ENCODE measurements around the gene C21orf58.

C21orf58 gene

GRCh38 chr21:46340998-46341397 lies 17.3 kb upstream of the C21orf58 start:
- no peak for DNase-seq (ENCODE audit: low read depth in 2 of 2)
- TF ChIP-seq CTCF (IDR thresholded peaks at IDR 0.05; ENCODE audit: low read depth, low read length): no peak
- H3K4me3 ChIP-seq (replicated peaks in 1 of 2; ENCODE audit: low read depth in 2 of 2, low read length in 2 of 2): no peak overlapping the region

GRCh38 chr21:46336603-46337002 lies 12.9 kb upstream of the C21orf58 start:
- no peak overlapping the region for H3K4me3 ChIP-seq (replicated peaks in 1 of 2; ENCODE audit: low read depth in 2 of 2, low read length in 2 of 2)
- no peak for DNase-seq (ENCODE audit: low read depth in 2 of 2)
- TF ChIP-seq CTCF (IDR thresholded peaks at IDR 0.05; ENCODE audit: low read depth, low read length): no peak

GRCh38 chr21:46334351-46335140 lies 10.9 kb upstream of the C21orf58 start:
- no peak overlapping the region for H3K4me3 ChIP-seq (replicated peaks in 1 of 2; ENCODE audit: low read depth in 2 of 2, low read length in 2 of 2)
- no peak for DNase-seq (ENCODE audit: low read depth in 2 of 2)
- no peak for TF ChIP-seq CTCF (IDR thresholded peaks at IDR 0.05; ENCODE audit: low read depth, low read length)

- no peak overlapping the region for H3K4me3 ChIP-seq (replicated peaks in 1 of 2; ENCODE audit: low read depth in 2 of 2, low read length in 2 of 2)
- no peak for TF ChIP-seq CTCF (IDR thresholded peaks at IDR 0.05; ENCODE audit: low read depth, low read length)
- DNase-seq (ENCODE audit: low read depth in 2 of 2): no peak
These were observed 6.1 kb upstream of the C21orf58 start for GRCh38 chr21:46329796-46330195.

- no peak for TF ChIP-seq CTCF (IDR thresholded peaks at IDR 0.05; ENCODE audit: low read depth, low read length)
- no peak for DNase-seq (ENCODE audit: low read depth in 2 of 2)
- H3K4me3 ChIP-seq (replicated peaks in 1 of 2; ENCODE audit: low read depth in 2 of 2, low read length in 2 of 2): no peak overlapping the region
These were observed 4.5 kb upstream of the C21orf58 start for GRCh38 chr21:46328151-46328550.

- H3K4me3 ChIP-seq (replicated peaks in 1 of 2; ENCODE audit: low read depth in 2 of 2, low read length in 2 of 2): no peak overlapping the region
- no peak for TF ChIP-seq CTCF (IDR thresholded peaks at IDR 0.05; ENCODE audit: low read depth, low read length)
- no peak for DNase-seq (ENCODE audit: low read depth in 2 of 2)
These were observed 4.0 kb upstream of the C21orf58 start for GRCh38 chr21:46327711-46328110.
